ENCODE results near the gene POLR3GL.
"Not testable (repeated sequence)": the region's sequence is repeated elsewhere in the genome, so short reads cannot be mapped to it uniquely, and the experiment has no call there.

Gene POLR3GL

GRCh38 chr1:145922266-145922665 is 42.2 kb upstream of the POLR3GL start:
- Histone ChIP-seq H3K4me1 (ENCODE audit: insufficient read depth, insufficient read length) (peaks cover 13% of the 10 kb centered on the region), H3K36me3 (ENCODE audit: insufficient read depth, insufficient read length, low read length) (peaks cover 44% of the 10 kb centered on the region), H3K4me3 (ENCODE audit: insufficient read length, low read depth) (no peak overlapping the region), H3K27me3 (ENCODE audit: insufficient read depth, insufficient read length) (peaks cover 12% of the 10 kb centered on the region), H3K9ac (ENCODE audit: insufficient read length, low read depth) (no peak overlapping the region), H3K9me3 (ENCODE audit: insufficient read depth, low read length) (no peaks in the 10 kb centered on the region)
- TF ChIP-seq SUZ12 (IDR thresholded peaks at IDR 0.05; ENCODE audit: extremely low read depth, insufficient read depth, insufficient read length) (no peak), YY1 (IDR thresholded peaks at IDR 0.05; ENCODE audit: insufficient read depth, insufficient read length) (no peak), ZNF274 (IDR thresholded peaks at IDR 0.05; ENCODE audit: low read depth, low read length) (no peak)
- no peak for DNase-seq (ENCODE audit: low read depth, low spot score)

DNA sequence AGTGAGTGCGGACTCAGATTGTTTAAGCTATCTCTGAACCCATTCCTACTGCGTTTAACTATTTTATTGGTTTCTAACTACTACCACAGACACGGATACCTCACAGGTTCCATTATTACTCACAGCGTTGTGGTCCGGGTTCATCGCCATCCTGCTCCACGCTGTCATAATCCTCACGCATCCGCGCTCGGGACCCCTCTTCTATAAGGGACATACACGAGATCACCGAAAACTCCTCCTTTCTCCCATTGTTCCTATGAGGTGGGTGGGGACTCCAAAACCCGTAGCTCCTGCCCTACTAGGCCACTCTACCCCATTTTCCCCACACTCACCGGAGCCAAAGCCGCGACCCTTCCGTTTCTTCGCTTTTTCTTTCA is 37.8 kb upstream of the POLR3GL start:
- Histone ChIP-seq H3K27me3 (ENCODE audit: insufficient read depth, insufficient read length) (no peaks in the 10 kb centered on the region), H3K9me3 (ENCODE audit: insufficient read depth, low read length) (no peaks in the 10 kb centered on the region), H3K36me3 (ENCODE audit: insufficient read depth, insufficient read length, low read length) (peaks cover 35% of the 10 kb centered on the region), H3K9ac (ENCODE audit: insufficient read length, low read depth) (peak overlapping the region; percentile 90), H3K4me3 (ENCODE audit: insufficient read length, low read depth) (peak overlapping the region; percentile 78), H3K4me1 (ENCODE audit: insufficient read depth, insufficient read length) (no peaks in the 10 kb centered on the region)
- TF ChIP-seq SUZ12 (IDR thresholded peaks at IDR 0.05; ENCODE audit: extremely low read depth, insufficient read depth, insufficient read length) (no peak), YY1 (IDR thresholded peaks at IDR 0.05; ENCODE audit: insufficient read depth, insufficient read length) (no peak), ZNF274 (IDR thresholded peaks at IDR 0.05; ENCODE audit: low read depth, low read length) (no peak)
- no peak for DNase-seq (ENCODE audit: low read depth, low spot score)

GRCh38 chr1:145927063-145927886 is 37.2 kb upstream of the POLR3GL start, which contains the start of gene RBM8A:
TSS of gene RBM8A (minus strand) at chr1:145927484. CDS start at chr1:145927426, 58 bp downstream.
- peaks cover 32% of the 10 kb centered on the region for H3K36me3 ChIP-seq (ENCODE audit: insufficient read depth, insufficient read length, low read length)
- DNase-seq (ENCODE audit: low read depth, low spot score), result peak; percentile 99
- H3K9ac ChIP-seq (ENCODE audit: insufficient read length, low read depth), result peak within 1 kb of the TSS; percentile 90
- no peaks in the 10 kb centered on the region for H3K4me1 ChIP-seq (ENCODE audit: insufficient read depth, insufficient read length)
- H3K4me3 ChIP-seq (ENCODE audit: insufficient read length, low read depth), result peak within 1 kb of the TSS; percentile 78
- TF ChIP-seq ZNF274 (IDR thresholded peaks at IDR 0.05; ENCODE audit: low read depth, low read length) (no peak), YY1 (IDR thresholded peaks at IDR 0.05; ENCODE audit: insufficient read depth, insufficient read length) (peak; percentile 94)
- H3K9me3 ChIP-seq (ENCODE audit: insufficient read depth, low read length), result no peaks in the 10 kb centered on the region
- H3K27me3 ChIP-seq (ENCODE audit: insufficient read depth, insufficient read length), result no peaks in the 10 kb centered on the region

DNA sequence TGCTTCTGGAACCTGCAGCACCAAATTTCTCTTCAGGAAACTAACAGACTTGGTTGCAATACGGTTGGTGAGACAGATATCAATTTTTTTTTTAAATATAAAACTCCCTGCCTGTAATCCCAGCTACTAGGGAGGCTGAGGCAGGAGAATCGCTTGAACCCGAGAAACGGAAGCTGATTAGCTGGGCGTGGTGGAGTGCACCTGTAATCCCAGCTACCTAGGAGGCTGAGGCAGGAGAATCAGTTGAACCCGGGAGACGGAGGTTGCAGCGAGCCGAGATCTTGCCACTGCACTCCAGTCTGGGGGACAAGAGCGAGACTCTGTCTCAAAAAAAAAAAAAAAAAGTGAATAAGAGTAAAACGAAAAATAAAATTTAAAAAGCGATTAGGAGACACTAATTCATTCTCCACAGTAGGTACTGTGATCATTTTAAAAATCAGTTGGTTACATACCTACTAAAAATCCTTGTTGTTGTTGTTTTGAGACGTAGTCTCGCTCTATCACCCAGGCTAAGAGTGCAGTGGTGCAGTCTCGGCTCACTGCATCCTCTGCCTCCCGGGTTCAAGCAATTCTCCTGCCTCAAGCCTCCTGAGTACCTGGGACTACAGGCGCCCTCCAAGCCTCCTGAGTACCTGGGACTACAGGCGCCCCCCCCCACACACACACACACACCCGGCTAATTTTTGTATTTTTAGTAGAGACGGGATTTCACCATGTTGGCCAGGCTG is 36.4 kb upstream of the POLR3GL start:
- DNase-seq (ENCODE audit: low read depth, low spot score), result no peak
- Histone ChIP-seq H3K9me3 (ENCODE audit: insufficient read depth, low read length) (no peaks in the 10 kb centered on the region), H3K36me3 (ENCODE audit: insufficient read depth, insufficient read length, low read length) (peaks cover 24% of the 10 kb centered on the region), H3K27me3 (ENCODE audit: insufficient read depth, insufficient read length) (no peaks in the 10 kb centered on the region), H3K9ac (ENCODE audit: insufficient read length, low read depth) (peak overlapping the region; percentile 90), H3K4me1 (ENCODE audit: insufficient read depth, insufficient read length) (no peaks in the 10 kb centered on the region), H3K4me3 (ENCODE audit: insufficient read length, low read depth) (peak overlapping the region; percentile 78)
- TF ChIP-seq SUZ12 (IDR thresholded peaks at IDR 0.05; ENCODE audit: extremely low read depth, insufficient read depth, insufficient read length) (no peak), YY1 (IDR thresholded peaks at IDR 0.05; ENCODE audit: insufficient read depth, insufficient read length) (no peak), ZNF274 (IDR thresholded peaks at IDR 0.05; ENCODE audit: low read depth, low read length) (no peak)

DNA sequence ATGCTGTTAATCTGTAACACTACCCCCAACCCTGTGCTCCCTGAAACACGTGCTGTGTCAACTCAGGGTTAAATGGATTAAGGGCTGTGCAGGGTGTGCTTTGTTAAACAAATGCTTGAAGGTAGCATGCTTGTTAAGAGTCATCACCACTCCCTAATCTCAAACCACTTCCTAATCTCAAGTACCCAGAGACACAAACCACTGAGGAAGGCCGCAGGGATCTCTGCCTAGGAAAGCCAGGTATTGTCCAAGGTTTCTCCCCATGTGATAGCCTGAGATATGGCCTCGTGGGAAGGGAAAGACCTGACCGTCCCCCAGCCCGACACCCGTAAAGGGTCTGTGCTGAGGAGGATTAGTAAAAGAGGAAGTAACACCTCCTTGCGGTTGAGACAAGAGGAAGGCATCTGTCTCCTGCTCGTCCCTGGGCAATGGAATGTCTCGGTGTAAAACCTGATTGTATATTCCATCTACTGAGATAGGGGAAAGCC is 31.9 kb upstream of the POLR3GL start:
- not testable (repeated sequence) for H3K4me1 ChIP-seq (ENCODE audit: insufficient read depth, insufficient read length); H3K36me3 ChIP-seq (ENCODE audit: insufficient read depth, insufficient read length, low read length); H3K9ac ChIP-seq (ENCODE audit: insufficient read length, low read depth); H3K27me3 ChIP-seq (ENCODE audit: insufficient read depth, insufficient read length); H3K4me3 ChIP-seq (ENCODE audit: insufficient read length, low read depth); H3K9me3 ChIP-seq (ENCODE audit: insufficient read depth, low read length)
- peak; percentile 44 for DNase-seq (ENCODE audit: low read depth, low spot score)

DNA sequence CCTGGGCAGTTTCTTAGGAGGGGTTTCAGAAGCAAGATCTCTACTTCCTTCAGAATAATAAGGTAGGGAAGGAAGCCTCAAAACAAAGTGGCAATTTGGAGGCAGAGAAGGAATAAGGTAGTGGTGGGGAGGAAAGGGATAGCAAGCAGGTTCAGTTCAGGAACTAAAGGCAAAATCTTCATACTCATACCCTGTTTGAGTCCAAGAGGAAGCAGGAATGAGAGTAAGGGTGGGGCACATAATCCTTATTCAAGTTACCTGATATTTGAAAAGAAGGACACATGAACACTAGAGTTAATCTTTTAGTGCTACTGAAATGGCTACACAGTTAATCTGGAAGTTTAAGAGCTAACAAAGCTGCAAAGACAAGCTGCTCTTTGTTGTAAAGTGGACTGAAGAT is 28.8 kb upstream of the POLR3GL start:
- DNase-seq (ENCODE audit: low read depth, low spot score), result no peak
- Histone ChIP-seq H3K27me3 (ENCODE audit: insufficient read depth, insufficient read length) (no peaks in the 10 kb centered on the region), H3K9me3 (ENCODE audit: insufficient read depth, low read length) (no peaks in the 10 kb centered on the region), H3K36me3 (ENCODE audit: insufficient read depth, insufficient read length, low read length) (peaks cover 7% of the 10 kb centered on the region), H3K9ac (ENCODE audit: insufficient read length, low read depth) (no peak overlapping the region), H3K4me3 (ENCODE audit: insufficient read length, low read depth) (no peak overlapping the region), H3K4me1 (ENCODE audit: insufficient read depth, insufficient read length) (no peaks in the 10 kb centered on the region)
- no peak for TF ChIP-seq SUZ12 (IDR thresholded peaks at IDR 0.05; ENCODE audit: extremely low read depth, insufficient read depth, insufficient read length)
- no peak for TF ChIP-seq ZNF274 (IDR thresholded peaks at IDR 0.05; ENCODE audit: low read depth, low read length)
- TF ChIP-seq YY1 (IDR thresholded peaks at IDR 0.05; ENCODE audit: insufficient read depth, insufficient read length), result no peak

DNA sequence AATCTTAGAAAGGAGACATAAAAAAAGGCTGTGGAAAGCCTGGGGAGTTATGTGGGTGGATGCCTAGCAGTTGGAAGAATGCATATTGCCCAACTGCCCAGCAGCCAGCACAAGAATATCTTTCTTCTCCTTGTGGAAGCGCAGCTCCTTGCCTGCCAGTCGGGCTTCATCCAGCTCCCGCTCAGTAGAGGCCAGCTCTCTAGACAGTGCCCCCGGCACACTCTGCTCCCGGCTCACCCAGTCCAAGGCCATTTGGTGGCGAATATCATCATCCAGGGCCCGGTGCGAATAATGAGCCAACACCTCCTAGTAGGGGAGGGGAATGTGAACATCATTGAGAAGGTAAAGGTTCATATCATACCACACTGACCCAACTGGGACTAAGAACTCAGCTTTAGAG is 28.2 kb upstream of the POLR3GL start:
- H3K36me3 ChIP-seq (ENCODE audit: insufficient read depth, insufficient read length, low read length), result peaks cover 7% of the 10 kb centered on the region
- no peaks in the 10 kb centered on the region for H3K27me3 ChIP-seq (ENCODE audit: insufficient read depth, insufficient read length)
- H3K9ac ChIP-seq (ENCODE audit: insufficient read length, low read depth), result no peak overlapping the region
- no peak overlapping the region for H3K4me3 ChIP-seq (ENCODE audit: insufficient read length, low read depth)
- no peaks in the 10 kb centered on the region for H3K9me3 ChIP-seq (ENCODE audit: insufficient read depth, low read length)
- H3K4me1 ChIP-seq (ENCODE audit: insufficient read depth, insufficient read length), result no peaks in the 10 kb centered on the region
- no peak for DNase-seq (ENCODE audit: low read depth, low spot score)
- TF ChIP-seq YY1 (IDR thresholded peaks at IDR 0.05; ENCODE audit: insufficient read depth, insufficient read length), result no peak
- TF ChIP-seq SUZ12 (IDR thresholded peaks at IDR 0.05; ENCODE audit: extremely low read depth, insufficient read depth, insufficient read length), result no peak
- no peak for TF ChIP-seq ZNF274 (IDR thresholded peaks at IDR 0.05; ENCODE audit: low read depth, low read length)
